ENCODE data around the gene HPS1. TPM values are rescaled to one million over a fixed set of nuclear protein-coding genes. Genes with fewer than 3 reads are reported as not detected.

HPS1 gene
- total RNA-seq, 1 donor from 2014 or later = 51.7 TPM

DNA sequence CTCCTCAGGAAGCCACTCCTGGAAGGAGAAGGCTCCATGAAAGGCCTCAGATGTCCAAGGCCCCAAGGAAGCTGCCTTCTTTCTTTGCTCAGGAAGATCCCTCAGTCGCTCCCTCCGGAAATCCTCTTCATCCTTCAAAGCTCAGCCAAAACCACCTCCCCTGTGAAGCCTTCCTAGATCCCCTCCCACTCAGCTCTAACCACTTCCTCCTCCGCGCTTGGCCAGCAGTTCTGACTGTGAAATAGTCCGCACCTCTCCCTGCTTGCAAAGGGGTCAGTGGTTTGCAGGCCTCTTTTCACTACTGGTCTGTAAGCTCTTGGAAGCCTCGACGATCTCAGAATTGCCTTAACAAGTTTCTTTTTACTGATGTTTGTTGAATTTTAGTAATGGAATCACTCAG, 55.7 kb downstream of the HPS1 start:
- H3K27me3 Mint-ChIP-seq (ENCODE audit: low read depth) = no peaks in the 10 kb centered on the region
- no peaks in the 10 kb centered on the region for H3K4me1 Mint-ChIP-seq
- H3K27ac Mint-ChIP-seq = no peak overlapping the region
- H3K4me3 Mint-ChIP-seq = no peak overlapping the region
- H3K9me3 Mint-ChIP-seq = no peaks in the 10 kb centered on the region
- TF ChIP-seq, protein P1, sequence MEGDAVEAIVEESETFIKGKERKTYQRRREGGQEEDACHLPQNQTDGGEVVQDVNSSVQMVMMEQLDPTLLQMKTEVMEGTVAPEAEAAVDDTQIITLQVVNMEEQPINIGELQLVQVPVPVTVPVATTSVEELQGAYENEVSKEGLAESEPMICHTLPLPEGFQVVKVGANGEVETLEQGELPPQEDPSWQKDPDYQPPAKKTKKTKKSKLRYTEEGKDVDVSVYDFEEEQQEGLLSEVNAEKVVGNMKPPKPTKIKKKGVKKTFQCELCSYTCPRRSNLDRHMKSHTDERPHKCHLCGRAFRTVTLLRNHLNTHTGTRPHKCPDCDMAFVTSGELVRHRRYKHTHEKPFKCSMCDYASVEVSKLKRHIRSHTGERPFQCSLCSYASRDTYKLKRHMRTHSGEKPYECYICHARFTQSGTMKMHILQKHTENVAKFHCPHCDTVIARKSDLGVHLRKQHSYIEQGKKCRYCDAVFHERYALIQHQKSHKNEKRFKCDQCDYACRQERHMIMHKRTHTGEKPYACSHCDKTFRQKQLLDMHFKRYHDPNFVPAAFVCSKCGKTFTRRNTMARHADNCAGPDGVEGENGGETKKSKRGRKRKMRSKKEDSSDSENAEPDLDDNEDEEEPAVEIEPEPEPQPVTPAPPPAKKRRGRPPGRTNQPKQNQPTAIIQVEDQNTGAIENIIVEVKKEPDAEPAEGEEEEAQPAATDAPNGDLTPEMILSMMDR (IDR thresholded peaks at IDR 0.05; ENCODE audit: unreplicated experiment) = no peak
- no peak for DNase-seq (ENCODE audit: low spot score in 2 of 2, unreplicated experiment in 2 of 2)
- peaks cover 36% of the 10 kb centered on the region for H3K36me3 Mint-ChIP-seq

DNA sequence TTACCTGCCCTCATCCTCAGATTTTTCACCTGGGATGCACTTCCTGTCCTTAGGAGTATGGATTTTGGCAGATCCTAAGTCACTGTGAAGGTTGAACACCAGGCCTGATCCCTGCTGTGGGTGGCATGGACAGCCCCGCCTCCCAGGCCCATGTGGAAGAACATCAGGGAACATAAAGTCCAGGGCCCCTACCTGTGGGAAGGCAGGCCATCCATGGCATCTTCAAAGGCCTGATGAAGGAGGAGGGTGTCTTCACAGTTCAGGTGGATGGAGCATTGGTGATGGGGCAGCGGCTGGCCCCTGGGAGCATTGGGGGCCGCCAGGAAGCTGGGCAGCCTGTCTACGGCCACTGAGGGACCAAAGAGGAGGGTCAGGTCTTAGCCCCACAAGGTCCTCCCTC, 56.3 kb downstream of the HPS1 start:
- H3K27me3 Mint-ChIP-seq (ENCODE audit: low read depth) = no peaks in the 10 kb centered on the region
- no peak overlapping the region for H3K4me3 Mint-ChIP-seq
- H3K9me3 Mint-ChIP-seq = no peaks in the 10 kb centered on the region
- peaks cover 32% of the 10 kb centered on the region for H3K36me3 Mint-ChIP-seq
- TF ChIP-seq, protein P1 (IDR thresholded peaks at IDR 0.05; ENCODE audit: unreplicated experiment) = no peak
- no peak overlapping the region for H3K27ac Mint-ChIP-seq
- H3K4me1 Mint-ChIP-seq = no peaks in the 10 kb centered on the region
- DNase-seq (ENCODE audit: low spot score in 2 of 2, unreplicated experiment in 2 of 2) = no peak

DNA sequence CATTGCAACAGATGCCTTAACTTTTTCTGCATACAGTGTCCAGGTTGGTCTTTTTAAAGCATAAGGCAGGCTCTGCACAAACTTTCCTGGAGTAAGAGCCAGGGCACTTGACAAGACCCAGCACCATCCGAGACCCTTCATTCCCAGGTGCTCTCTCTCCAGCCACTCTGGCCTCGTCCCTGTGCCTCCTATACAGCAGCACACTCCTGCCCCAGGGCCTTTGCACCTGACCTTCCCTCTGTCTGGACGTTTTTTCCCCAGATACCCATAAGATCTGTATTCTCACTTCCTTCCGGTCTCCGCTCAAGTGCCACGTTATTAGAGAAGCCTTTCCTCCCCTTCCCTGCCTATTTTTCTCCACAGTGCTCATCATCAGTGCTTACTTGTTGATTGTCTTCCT, 57.3 kb downstream of the HPS1 start:
- Mint-ChIP-seq H3K27me3 (ENCODE audit: low read depth) (no peaks in the 10 kb centered on the region), H3K36me3 (peaks cover 28% of the 10 kb centered on the region), H3K4me1 (no peaks in the 10 kb centered on the region), H3K9me3 (no peaks in the 10 kb centered on the region), H3K4me3 (no peak overlapping the region), H3K27ac (no peak overlapping the region)
- TF ChIP-seq, protein P1 (IDR thresholded peaks at IDR 0.05; ENCODE audit: unreplicated experiment) = no peak
- DNase-seq (ENCODE audit: low spot score in 2 of 2, unreplicated experiment in 2 of 2) = no peak

DNA sequence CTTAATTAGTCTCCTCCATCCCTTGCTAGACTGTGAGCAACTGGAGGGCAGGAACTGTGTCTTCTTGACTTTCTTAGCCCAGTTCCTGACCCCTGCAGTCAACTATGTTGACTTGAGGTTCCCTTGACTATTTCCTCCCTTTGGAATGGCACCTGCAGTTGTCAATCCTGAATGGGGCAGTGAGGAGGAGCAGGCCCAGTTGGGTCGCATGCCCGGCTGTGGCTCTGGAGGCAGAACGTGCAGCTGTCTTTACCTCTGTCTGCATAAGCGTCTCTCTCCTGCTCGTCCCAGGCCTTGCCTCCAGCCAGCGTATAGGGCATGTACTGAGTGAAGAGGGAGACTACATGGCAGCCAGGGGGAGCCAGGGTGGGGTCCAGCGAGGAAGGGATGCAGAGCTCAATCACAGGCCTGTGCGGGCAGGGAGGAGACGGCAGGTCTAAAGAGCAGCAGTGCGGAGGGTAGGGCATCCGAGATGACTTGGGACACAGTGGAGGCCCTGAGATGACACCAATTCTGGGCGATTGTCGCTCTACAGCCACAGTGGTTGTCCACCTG, 58.6 kb downstream of the HPS1 start:
- peaks cover 21% of the 10 kb centered on the region for H3K36me3 Mint-ChIP-seq
- TF ChIP-seq, protein P1 (IDR thresholded peaks at IDR 0.05; ENCODE audit: unreplicated experiment) = no peak
- no peaks in the 10 kb centered on the region for H3K4me1 Mint-ChIP-seq
- H3K9me3 Mint-ChIP-seq = no peaks in the 10 kb centered on the region
- no peaks in the 10 kb centered on the region for H3K27me3 Mint-ChIP-seq (ENCODE audit: low read depth)
- DNase-seq (ENCODE audit: low spot score in 2 of 2, unreplicated experiment in 2 of 2) = no peak
- no peak overlapping the region for H3K27ac Mint-ChIP-seq
- no peak overlapping the region for H3K4me3 Mint-ChIP-seq

DNA sequence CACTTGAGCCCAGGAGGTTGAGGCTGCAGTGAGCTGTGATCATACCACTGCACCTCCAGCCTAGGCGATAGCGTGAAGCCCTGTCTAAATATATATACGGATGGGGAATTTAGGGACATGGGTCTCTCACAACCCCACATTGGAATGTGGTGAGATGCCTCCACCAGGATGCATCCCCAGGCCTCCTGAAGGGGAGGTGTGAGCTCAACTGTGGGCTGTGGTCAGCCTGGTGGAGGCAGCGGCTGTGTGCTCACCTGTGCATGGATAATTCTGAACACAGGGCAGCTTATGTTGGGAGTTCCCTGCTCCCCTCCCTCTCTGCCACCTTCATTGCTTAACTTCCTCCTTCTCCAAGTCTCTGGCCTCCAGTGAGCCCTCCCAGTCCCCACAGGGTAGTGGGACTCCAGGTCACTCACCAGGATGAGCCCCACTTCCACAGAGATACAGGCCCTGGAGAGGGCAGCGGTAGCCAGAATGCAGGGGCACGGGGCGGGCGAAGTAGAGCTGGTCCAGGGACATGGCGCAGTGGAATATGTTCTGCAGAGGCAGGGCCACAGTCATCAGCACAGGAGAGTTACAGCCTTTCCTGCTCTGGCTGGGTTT, 62.1 kb downstream of the HPS1 start:
- Mint-ChIP-seq H3K27ac (no peak overlapping the region), H3K4me3 (no peak overlapping the region), H3K36me3 (peaks cover 18% of the 10 kb centered on the region), H3K27me3 (ENCODE audit: low read depth) (no peaks in the 10 kb centered on the region), H3K9me3 (no peaks in the 10 kb centered on the region), H3K4me1 (peaks cover 4% of the 10 kb centered on the region)
- TF ChIP-seq, protein P1 (IDR thresholded peaks at IDR 0.05; ENCODE audit: unreplicated experiment) = no peak
- no peak for DNase-seq (ENCODE audit: low spot score in 2 of 2, unreplicated experiment in 2 of 2)

Measured in mesothelial cell of epicardium (in vitro differentiated cells).